ENCODE data around the gene RIN2.

The RIN2 gene, protein sequence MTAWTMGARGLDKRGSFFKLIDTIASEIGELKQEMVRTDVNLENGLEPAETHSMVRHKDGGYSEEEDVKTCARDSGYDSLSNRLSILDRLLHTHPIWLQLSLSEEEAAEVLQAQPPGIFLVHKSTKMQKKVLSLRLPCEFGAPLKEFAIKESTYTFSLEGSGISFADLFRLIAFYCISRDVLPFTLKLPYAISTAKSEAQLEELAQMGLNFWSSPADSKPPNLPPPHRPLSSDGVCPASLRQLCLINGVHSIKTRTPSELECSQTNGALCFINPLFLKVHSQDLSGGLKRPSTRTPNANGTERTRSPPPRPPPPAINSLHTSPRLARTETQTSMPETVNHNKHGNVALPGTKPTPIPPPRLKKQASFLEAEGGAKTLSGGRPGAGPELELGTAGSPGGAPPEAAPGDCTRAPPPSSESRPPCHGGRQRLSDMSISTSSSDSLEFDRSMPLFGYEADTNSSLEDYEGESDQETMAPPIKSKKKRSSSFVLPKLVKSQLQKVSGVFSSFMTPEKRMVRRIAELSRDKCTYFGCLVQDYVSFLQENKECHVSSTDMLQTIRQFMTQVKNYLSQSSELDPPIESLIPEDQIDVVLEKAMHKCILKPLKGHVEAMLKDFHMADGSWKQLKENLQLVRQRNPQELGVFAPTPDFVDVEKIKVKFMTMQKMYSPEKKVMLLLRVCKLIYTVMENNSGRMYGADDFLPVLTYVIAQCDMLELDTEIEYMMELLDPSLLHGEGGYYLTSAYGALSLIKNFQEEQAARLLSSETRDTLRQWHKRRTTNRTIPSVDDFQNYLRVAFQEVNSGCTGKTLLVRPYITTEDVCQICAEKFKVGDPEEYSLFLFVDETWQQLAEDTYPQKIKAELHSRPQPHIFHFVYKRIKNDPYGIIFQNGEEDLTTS

DNA sequence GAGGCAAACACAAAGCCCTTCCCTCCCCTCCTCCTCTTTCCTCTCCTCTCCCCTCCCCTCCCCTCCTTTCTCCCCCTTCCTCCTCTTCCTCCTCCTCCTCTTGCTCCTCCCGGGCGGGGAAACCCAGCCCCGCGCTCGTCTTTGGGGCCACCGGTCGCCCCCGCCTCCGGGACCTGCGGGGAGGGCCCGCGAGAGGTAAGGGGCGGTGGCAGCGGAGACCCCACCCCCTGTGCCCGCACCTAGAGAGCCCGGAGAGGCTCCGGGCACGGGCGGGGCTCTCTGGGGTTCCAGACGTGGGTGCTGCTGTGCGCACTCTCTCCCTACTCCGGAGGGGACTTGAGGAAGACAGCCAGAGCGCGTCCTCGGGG is at the start of gene RIN2:
TSS of gene RIN2 (plus strand) at position 126 of the 368 bp plus-strand sequence. CDS start 131,344 bp downstream, outside the sequence.
- no peak for DNase-seq

DNA sequence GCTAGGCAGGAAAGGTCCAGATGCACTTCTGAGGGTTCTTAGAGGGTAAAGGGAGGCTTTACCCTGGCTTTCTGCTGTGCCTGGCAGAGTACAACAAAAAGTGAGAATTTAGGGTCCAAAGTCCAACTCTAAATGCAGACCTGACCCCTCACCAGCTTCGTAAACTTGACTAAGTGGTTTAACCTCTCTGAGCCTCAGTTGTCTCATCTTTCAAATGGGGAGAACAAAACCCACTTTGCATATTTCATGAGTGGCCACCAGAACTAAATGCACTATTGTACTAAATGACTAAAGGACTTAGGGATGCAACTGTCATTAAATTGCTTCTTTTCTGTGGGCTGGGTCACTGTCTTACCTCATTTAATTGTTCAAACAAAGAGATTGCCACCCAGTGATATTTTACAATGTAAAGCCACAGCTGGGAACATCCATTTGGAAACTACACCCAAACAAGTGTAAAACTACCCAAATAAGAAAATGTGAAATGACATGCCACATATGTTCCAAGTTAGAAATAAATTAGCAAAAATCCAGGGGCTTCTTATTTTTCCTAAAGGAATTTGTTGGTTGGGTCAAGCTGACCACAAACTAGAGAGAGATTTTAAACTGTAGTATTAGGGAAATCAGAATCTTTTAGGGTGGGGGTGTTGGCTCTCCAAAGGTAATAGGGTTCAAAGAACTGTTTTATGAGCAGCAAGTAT is 48.3 kb upstream of the RIN2 start:
- no peak for DNase-seq

DNA sequence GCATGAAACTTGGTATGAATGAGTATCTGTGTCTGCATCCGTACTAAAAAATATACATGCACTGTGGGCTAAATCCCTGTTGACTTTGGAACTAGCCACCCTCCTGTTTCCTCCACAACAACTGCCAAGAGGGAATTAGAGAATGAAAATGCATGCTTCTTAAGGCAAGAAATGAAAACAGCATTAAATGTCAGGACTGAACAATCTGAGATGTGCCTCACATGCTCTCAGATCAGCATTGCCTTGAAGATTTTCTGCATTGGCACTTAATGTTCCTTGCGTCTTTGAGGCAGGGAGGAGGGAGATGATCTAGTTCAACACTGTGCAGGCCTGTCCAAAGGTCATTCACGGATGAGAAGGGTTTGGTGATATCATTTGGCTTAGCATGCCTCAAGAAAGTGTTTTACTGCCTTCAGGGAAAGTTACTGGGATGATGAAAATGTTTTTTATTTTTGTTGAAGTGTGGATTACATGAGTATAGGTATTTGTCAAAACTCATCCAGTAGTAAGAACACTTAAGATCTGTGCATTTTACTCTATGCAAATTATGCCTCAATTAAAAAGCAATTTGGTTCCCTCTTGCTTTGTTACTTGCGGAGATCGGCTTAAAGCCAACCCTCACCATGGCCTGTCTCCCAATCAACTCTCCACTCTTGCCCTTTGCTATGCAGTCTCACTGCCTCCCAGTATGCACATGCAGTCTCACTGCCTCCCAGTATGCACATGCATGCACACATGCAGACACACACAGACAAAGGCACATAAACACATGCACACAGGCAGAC is 47.5 kb upstream of the RIN2 start:
- DNase-seq: no peak

DNA sequence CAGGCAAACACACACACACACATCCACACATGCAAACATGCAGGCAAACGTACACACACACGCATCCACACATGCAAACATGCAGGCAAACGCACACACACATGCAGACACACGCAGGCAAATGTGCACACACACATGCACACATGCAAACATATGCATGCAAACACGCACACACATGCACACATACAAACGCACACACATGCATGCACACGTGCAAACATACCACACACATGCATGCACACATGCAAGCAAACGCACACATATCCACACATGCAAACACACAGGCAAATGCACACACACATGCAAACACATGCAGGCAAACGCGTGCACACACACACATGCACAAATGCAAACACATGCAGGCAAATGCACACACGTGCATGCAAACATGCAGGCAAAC is 46.9 kb upstream of the RIN2 start:
- DNase-seq: no peak

DNA sequence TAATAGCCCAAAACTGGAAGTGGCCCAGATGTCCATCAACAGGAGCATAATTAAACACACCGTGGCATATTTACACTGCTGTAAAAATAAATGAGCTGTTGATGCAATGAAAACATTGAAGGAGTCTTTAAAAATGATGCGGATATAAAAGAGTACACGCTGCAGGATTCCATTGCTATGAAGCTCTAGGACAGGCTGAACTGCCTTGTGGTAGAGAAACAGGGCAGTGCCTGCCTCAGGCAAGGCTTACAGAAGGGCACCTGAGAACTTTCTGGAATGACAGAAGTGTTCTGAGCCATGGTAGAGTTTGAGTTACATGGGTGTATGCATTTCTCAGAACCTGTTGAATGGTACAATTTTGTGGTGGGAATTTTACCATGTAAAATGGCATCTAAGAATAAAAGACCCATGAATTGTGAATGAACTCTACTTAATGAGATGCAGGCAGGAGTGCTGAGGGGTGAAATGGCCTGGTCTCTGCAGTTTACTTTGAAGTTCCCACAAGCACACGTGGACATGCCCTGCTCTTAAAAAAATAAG is 45.3 kb upstream of the RIN2 start:
- no peak for DNase-seq

DNA sequence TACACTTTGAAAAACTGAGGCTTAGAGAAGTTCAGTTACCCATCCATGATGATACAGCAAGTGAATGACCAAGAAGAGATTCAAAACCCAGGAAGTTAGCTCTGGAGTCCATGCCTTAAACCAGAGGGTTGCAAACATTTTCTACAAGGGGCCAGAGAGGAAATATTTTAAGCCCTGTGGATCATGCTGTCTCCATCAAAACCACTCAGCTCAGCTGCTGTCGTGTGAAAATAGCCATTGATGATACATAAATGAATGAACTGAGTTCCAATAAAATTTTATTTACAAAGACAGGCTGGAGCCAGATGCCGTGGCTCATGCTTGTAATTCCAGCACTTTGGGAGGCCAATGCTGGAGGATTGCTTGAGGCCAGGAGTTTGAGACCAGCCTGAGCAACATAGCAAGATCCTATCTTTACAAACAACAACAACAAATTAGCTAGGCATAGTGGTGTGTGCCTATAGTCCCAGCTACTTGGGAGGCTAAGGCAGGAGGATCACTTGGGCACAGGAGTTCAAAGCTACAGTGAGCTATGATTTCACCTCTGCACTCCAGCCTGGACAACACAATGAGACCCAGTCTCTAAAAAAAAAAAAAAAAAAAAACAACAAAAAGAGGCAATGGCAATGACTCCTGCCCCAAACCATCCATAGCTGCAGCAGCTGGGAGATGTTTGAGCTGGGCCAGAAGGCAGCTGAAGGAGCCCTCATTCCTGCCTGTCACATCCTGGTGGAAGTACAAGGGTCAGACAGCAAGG is 44.1 kb upstream of the RIN2 start:
- DNase-seq: no peak

DNA sequence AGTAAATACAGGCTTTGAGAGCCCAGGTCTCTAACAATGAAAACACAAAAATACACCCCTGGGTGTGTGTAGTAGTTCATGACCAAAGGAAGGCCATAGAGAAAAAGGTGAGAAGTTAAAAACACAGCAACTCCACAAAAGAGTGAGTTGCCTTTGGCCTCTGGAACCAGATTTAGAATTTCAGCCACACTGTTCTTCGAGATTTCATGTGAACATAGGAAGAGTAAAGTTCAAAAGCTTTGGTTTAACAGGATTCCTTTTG is 43.5 kb upstream of the RIN2 start:
- DNase-seq: no peak

DNA sequence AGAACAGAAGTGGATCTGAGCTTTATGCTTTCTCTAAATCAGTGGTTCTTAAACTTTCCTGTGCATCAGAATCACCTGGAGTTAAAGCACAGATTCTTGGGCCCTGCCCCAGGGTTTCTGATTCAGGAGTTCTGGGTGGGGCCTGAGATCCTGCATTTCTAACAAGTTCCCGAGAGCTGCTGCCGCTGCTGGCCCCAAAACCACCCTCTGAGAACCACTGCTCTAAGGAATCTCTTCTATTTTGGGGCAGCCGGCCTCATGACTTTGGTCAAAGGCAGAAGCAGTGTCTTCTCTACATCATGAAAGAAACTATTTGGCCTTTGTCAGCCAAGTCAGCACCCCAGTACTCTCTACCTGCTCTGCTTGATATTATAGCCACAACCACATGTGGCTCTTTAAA is 42.1 kb upstream of the RIN2 start:
- no peak for DNase-seq

DNA sequence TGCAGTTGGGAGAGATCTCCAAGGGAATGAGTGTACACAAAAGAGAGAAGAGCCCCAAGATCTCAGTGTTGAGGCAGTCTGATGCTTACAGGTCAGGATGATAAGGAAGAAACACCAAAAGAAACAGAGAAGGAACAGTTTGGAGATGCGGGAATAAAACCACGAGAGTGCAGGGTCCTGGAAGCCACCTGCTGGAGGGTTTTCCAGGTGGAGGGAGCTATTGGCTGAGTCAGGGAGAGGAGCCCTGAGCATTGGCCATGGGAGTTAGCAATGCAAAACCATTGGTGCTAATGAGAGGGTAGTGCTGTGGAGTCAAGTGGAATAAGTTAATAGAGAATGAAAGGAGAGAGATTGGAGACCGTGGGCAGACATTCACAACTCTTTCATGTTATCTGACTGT is 39.2 kb upstream of the RIN2 start:
- no peak for DNase-seq

DNA sequence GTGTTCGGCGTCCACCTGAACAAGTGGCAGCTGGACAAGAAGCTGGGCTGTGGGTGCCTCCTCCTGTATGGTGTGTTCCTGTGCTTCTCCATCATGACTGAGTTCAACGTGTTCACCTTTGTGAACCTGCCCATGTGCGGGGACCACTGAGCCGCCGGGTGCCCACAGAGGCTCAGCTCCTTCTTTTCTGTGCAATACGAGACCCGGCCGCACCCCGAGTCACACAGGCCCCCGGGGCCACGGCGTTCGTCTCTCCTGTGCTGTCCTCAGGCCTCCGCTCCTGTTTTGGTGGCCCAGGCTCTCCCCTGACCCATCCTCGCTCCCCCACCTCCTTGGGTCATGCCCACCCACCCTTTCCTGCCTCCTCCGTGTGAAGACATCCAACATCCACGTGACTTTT is 37.1 kb upstream of the RIN2 start:
- DNase-seq: no peak

DNA sequence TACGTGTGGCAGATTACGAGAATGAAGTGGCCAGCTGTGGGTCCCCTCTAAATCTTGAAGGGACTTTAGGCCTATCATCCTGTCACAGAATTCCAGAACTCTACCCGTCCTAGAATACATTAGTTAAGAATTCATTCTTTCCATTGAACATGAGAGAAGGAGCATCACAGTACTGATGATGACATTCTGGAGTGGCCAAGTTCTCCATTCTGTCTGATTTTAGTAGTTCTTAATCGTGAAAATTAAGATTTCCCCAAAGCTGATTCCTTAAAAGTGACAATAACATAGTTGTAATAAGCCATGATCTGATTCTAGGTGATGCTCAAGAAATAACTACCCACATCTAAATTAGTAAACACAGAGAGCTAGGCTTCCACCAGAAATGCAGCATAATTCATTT is 35.0 kb upstream of the RIN2 start:
- DNase-seq: no peak

DNA sequence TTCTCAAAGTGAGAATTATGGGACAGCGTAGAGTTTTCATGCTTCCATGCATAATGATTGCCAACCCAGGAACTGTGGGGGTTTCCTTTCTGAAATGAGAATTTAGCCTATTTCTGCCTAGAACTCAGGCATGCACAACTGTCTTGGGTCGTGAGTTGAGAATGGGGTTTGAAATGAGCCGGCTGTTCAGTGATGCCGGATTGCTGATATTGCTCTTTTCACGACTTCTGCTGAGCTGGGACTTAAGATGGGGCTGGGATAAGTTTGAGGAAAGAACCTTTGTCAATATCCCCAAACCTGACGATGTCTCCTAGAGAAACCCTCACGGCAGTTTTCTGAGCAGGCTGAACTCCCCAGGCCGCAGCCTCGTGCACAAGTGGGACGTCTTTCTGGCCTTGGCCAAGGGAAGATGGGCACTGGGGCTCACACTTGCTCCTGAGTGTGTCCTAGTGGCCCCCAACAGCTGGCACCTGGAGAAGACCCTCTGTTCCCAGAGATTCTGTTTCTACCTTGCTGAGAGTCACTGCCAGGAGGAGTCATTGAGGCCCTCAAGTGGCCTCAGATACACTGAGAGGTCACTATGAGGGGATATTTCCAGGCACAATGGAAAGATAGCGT is 34.1 kb upstream of the RIN2 start:
- DNase-seq: no peak

DNA sequence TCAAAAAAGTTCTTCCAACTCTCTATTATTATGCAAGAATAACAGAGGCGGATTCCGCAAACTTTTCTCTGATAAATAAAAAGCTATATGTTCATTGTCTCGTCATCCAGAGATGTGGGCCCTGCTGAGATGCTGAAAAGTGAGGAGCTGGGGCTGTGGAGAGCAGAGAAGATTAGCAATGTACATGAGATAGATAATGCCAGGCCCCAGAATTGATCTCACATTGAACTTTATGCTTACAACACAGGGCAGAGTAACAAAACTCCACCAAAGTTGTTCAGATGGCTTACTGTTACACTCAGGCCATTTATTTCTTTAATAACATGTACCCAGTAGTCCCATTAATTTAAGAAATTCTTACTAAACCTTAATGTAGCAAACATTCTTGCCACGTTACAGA is 32.7 kb upstream of the RIN2 start:
- no peak for DNase-seq

DNA sequence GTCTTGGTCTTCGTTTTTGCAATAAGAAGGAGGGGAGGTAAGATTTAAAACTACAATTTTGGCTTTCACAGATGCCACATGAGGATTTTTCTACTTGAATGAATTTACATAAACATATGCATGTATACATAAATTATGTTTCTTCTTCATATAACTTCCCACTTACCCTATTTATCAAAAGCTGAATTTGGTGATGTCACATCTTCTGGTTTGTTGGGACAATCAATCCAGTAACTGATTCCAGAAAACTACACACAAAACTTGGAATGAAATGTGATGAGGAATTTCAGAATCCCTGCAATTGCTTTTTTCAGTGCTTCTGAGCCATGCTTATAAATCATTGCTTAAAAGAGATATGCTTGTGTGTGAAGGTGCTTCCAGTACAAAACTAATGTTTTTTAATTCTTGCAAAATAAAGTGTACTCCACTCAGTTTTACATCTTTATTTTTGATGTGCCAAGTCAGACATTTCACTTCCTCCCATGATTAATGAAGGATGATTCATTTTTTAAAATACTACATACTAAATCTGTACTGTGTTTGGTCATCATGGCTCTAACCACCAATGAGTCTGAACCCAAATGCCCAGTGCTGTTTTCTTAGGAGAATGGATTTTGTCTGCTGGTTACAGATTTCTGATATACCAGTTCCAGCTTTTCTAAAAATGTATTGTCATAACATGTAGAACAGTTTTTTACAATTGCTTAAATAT is 32.1 kb upstream of the RIN2 start:
- no peak for DNase-seq

DNA sequence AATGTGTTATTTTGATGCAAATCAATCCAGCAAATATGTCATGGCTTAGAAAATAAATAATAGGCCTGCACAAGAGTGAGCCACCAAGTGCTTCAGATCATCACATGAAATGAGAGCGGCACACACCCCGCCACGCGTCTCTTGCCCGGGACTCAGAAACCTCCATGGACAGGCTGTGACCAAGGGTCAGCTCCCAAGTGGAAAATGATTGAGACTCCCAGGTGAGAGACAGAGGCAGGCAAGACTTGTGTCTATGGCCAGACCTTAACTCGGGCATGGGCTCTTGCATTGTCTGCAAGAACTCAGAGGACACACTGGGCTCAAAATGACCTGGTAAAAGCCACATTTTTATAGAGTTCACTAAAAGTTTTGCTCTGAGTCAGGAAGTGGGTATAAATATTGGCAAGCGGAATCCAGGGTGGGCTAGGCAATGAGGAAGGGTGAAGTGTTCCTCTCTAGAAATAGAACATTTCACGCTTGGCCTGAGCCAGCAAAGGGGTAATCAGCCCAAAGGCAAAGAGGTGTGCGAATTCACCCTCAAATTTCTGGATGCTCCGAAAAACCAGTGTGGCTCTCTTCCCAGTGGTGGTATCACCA is 30.7 kb upstream of the RIN2 start:
- DNase-seq: peak; percentile 84

DNA sequence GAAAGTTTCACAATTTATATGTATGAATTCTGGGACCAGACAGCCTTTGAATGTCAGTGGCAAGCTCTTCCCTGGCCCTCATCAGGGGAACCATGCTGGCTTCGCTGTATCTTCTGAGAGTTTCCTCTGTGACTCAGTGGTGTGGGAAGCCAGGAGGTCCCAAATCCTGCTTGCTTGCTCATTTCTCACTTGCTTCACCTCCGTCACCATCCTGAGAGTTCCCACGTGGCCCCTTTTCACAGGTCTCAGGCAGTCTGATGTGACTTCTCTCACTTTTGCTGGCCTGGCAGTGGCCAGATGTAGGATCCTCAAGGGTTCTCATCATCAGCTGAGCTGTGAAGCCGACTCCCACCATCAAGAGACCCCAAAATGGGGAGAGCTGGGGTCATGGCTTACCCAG is 28.4 kb upstream of the RIN2 start:
- no peak for DNase-seq

DNA sequence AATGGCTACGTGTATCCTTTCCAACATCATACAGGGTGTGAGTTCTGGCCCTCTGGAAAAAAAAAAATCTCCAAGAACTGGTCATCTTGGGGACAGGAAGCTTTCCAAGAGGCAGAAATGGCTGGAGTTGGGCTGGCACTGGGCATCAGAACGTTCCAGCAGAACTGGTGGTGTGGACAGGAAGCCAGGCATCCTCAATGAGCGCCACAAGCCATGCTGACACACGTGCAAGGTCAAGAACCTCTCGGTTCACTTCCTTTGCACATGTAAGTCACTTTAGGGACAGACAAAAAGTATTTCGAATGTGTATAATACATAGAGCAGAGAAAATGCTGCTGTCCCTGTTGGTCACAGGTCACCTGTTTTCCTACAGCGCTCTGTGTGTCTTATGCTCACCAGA is 27.4 kb upstream of the RIN2 start:
- no peak for DNase-seq

DNA sequence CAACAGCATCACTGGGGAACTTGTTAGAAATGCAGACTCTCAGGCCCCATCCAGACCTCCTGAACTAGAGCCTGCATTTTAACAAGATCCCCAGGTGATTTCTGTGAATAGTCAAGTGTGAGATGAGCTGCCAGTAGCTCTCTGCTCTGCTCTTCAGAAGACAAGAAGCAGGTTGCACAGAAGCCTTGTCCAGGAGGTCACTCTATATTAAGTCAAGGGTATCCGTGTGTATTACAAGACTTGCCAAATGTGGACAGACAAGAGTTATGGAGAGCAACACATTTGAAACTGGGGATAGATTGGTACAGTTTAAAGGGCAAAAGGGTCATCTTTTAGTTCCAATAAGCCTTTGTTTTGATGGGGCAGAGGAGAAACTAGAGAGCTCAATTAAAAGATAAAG is 23.2 kb upstream of the RIN2 start:
- no peak for DNase-seq

DNA sequence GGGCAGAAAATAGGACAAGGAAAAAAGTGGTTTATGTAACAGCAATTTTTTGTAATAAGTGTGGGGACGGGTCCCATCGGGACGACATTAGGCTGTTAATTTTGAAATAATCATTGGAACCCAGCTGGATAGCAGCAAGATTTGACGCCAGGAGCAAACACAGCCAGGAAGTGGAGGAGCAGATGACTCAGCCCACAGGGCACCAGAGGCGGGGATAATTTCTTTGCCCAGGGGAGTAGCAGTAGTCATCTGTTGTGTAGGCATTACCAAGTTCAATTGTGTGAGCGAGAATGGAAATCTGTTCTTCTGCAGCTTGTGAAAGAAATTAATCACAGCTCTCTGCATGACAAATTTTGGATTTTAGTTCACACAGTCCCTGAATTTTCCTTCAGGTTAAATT is 22.6 kb upstream of the RIN2 start:
- DNase-seq: no peak

DNA sequence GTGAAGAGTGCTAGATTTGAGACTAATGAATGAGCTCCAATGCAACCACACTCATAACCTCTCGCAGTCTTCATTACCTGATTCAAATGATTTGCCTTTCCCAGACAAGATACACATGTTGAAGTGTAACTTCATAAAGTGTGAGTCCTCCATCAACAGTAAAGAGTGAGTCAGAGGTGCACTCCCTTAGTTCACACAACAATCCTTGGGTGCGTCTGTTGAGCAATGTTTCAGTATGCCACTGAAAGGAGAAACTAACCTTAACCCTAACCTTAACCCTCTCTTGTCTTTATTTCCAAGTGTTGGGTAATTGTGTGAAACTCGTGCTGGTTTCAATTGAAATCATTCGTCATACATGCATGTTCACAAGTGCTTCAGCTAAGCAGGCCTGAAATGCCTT is 21.0 kb upstream of the RIN2 start:
- DNase-seq: no peak

DNA sequence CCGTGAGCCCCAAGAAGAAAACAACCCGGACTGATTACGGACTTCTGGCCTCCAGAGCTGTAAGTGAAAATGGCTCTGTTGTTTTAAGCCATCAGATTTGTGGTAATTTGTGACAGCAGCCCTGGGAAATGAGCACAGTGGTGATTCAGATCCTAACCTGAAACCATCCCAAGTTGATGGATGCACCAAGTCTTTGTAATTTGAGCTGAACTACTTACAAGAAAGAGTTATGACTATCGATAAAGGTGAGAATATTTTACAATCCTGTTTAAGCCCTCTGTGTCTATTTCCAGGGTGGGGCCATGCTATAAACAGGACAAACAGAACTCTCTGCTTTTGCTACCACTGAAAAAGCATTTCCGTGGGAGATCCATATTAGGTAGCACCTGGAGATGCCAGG is 19.1 kb upstream of the RIN2 start:
- DNase-seq: no peak
